Common myeloid progenitor, CD34-positive (primary cell): ENCODE results near the gene GID8.

ENCODE experiments used
- CTCF ChIA-PET: fragments of 350-600 bp; sonication (Branson Sonifier 250); formaldehyde crosslinking; loops from one replicate; lab custom pipeline; 2021; ENCODE audit warnings: antibody characterized with exemption; lab: Charles Lee
- POLR2A ChIA-PET: fragments of 350-600 bp; sonication (Branson Sonifier 250); formaldehyde crosslinking; loops from one replicate; lab custom pipeline; 2021; ENCODE audit warnings: antibody characterized with exemption; lab: Charles Lee
- DNase-seq, 3 donors: peaks; one replicate each; pipeline versions ENCODE4 v3.0.0 to v3.0.0-alpha.2; 2013
- H3K27ac ChIP-seq, 2 experiments: 1 replicate in 1 of 2; 2 replicates in 1 of 2; pipeline ENCODE4 v1.7.0; 2013; ENCODE audit warnings: inconsistent platforms in 2 of 2, low read length in 2 of 2, mild to moderate bottlenecking in 2 of 2, low read depth in 1 of 2, moderate library complexity in 1 of 2; ENCODE audit not compliant: severe bottlenecking in 2 of 2, insufficient read depth in 1 of 2, poor library complexity in 1 of 2
- H3K27me3 ChIP-seq, 5 experiments: replicated peaks in 2 of 5; 1 replicate in 3 of 5; 2 replicates in 2 of 5; pipeline versions ENCODE4 v1.6.1 to v1.7.0; 2013; ENCODE audit warnings: low read length in 4 of 5, mild to moderate bottlenecking in 2 of 5, moderate library complexity in 2 of 5, inconsistent platforms in 1 of 5; ENCODE audit not compliant: insufficient read depth in 5 of 5, control insufficient read depth in 4 of 5
- H3K36me3 ChIP-seq, 4 experiments: 1 replicate in 2 of 4; 2 replicates in 2 of 4; pipeline versions ENCODE4 v1.6.1 to v1.7.0; 2013; ENCODE audit warnings: low read length in 3 of 4, control low read depth in 1 of 4, mild to moderate bottlenecking in 1 of 4; ENCODE audit not compliant: control insufficient read depth in 4 of 4, insufficient read depth in 4 of 4
- H3K4me1 ChIP-seq, 4 experiments: 1 replicate in 3 of 4; 2 replicates in 1 of 4; pipeline versions ENCODE4 v1.6.1 to v1.7.1; 2013; ENCODE audit warnings: low read length in 3 of 4, mild to moderate bottlenecking in 3 of 4, control low read depth in 1 of 4, inconsistent platforms in 1 of 4, moderate library complexity in 1 of 4; ENCODE audit not compliant: control insufficient read depth in 4 of 4, insufficient read depth in 4 of 4; ENCODE audit errors: control extremely low read depth in 1 of 4
- H3K4me3 ChIP-seq, 7 experiments: 1 replicate in 4 of 7; 2 replicates in 3 of 7; pipeline versions ENCODE4 v1.5.1 to v1.7.0; 2013; ENCODE audit warnings: mild to moderate bottlenecking in 7 of 7, low read length in 6 of 7, moderate library complexity in 6 of 7, inconsistent platforms in 2 of 7, low read depth in 2 of 7, control low read depth in 1 of 7; ENCODE audit not compliant: insufficient read depth in 4 of 7, control insufficient read depth in 1 of 7; ENCODE audit errors: extremely low read depth in 1 of 7
- H3K9me3 ChIP-seq, 5 experiments: 1 replicate in 4 of 5; 2 replicates in 1 of 5; pipeline versions ENCODE4 v1.6.1 to v1.7.1; 2013; ENCODE audit warnings: low read length in 4 of 5, mild to moderate bottlenecking in 2 of 5, inconsistent platforms in 1 of 5, low read depth in 1 of 5, moderate library complexity in 1 of 5; ENCODE audit not compliant: control insufficient read depth in 4 of 5, insufficient read depth in 2 of 5; ENCODE audit errors: control extremely low read depth in 1 of 5
- WGBS: methylation state at CpG from one replicate; pipeline ENCODE4 v1.1.5; 2013; ENCODE audit not compliant: insufficient coverage; 5-methylcytosine and 5-hydroxymethylcytosine counted together

The GID8 gene

DNA sequence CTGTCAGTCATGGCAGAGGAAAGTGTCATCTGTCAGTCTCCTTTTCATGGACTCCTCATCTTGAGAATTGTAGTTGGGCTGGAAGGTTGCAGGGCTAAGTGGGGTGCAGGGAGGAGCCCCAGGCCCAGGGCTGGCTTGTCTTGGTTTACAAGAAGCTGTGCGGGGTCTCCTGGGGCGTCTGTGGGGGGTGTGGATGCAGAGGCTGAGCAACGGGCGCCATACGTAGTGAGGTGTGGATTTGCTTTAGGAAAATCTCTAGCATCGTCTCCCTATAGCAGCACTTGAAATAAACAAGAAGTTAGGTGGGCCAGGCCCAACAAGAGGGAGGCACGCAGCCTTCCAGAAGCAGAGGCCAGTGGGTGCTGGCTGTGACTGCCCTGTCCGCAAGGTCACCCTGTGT is 12.8 kb downstream of the GID8 start:
- CTCF ChIA-PET, result interaction anchor here (1.5 kb wide), 1 partner anchor 15 kb away, joined by 5 read pairs; no protein-coding TSS in a partner anchor
- Histone ChIP-seq H3K4me1 (peaks cover 2 to 44% (median 40%) of the 10 kb centered on the region in 4 experiments), H3K4me3 (no peak overlapping the region), H3K36me3 (peaks cover 10 to 52% (median 41%) of the 10 kb centered on the region in 4 experiments), H3K9me3 (peaks cover 0 to 9% (median 4%) of the 10 kb centered on the region in 5 experiments), H3K27ac (no peak overlapping the region), H3K27me3 (no peaks in the 10 kb centered on the region)
- no peak for DNase-seq
- 99% methylated on average over 7 of the region's 8 CpGs for WGBS
- POLR2A ChIA-PET, result no interaction called here

DNA sequence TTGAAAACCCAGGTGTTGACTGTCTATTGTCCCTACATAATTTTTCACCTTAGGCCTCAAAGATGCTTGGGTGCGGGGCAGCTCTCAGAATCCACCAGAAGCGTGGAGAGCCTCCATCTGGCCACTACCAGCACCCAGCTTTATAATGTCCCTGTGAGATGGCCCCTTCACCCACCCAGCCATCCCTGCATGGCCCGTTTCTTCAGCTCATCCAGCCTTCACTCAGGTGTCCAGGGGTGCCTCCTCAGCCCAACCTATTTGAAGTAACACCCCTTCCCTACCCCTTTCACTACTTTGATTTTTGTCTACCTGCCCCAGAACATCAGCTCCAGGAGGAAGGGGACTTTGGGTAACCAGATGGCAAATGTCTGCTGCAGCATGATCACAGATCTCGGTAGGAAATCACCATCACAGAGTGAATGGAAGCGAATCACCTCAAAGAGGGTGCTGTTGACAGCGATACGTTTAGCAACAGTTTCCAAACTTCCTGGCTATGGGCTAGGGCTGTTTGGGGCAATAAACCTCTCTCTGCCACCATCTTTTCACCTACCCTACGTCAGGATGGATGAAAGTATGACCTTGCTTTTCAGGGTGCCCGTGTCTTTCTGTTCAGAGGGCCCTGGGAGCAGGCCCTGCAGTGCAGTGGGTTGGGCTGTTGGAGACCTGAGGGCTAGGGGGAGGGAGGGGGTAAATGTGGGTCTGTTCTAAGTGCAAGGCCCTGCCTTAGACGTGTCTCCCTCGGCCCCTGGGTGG is 13.4 kb downstream of the GID8 start:
- H3K9me3 ChIP-seq, result peaks cover 0 to 9% (median 4%) of the 10 kb centered on the region in 5 experiments
- H3K27me3 ChIP-seq, result no peaks in the 10 kb centered on the region
- ChIA-PET CTCF (interaction anchor here (1.5 kb wide), 1 partner anchor 16 kb away, joined by 5 read pairs; no protein-coding TSS in a partner anchor), POLR2A (no interaction called here)
- peaks cover 5 to 52% (median 37%) of the 10 kb centered on the region in 4 experiments for H3K36me3 ChIP-seq
- 96% methylated on average over 9 of the region's 11 CpGs for WGBS
- H3K27ac ChIP-seq, result no peak overlapping the region
- H3K4me3 ChIP-seq, result peak overlapping the region in 1 of 7 experiments; percentile 83
- no peak for DNase-seq
- peaks cover 2 to 49% (median 46%) of the 10 kb centered on the region in 4 experiments for H3K4me1 ChIP-seq

DNA sequence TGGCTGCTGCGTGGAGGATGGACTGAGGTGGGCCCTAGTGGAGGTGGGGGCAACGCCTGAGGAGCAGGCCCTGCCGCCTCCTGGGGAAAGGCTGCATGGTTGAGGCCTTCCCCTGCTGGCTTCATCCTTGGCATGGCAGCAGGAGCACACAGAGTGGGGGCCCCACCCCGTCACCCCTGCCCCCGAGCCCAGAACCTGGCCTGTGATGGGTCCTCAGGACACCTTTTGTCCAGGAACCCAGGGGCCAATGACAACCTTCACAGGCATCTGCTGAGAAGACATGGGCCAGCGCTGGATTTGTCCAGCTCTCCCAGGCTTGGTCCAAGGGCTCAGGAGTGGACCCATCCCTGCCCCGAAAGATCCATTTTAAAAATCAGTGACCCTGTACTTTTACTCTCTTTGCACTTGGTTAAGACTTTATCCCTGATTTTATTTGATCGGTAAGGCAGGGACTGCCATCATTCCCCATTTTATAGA is 14.0 kb downstream of the GID8 start:
- Histone ChIP-seq H3K27ac (peak overlapping the region; percentile 59 to 81), H3K27me3 (no peaks in the 10 kb centered on the region), H3K36me3 (peaks cover 5 to 52% (median 34%) of the 10 kb centered on the region in 4 experiments), H3K4me3 (peak overlapping the region; percentile 23 to 90 (median 67)), H3K4me1 (peaks cover 2 to 56% (median 50%) of the 10 kb centered on the region in 4 experiments), H3K9me3 (peaks cover 0 to 9% (median 4%) of the 10 kb centered on the region in 5 experiments)
- DNase-seq, result no peak
- WGBS, result 85% methylated on average over 8 of the region's 8 CpGs
- CTCF ChIA-PET, result no interaction called here
- POLR2A ChIA-PET, result no interaction called here

DNA sequence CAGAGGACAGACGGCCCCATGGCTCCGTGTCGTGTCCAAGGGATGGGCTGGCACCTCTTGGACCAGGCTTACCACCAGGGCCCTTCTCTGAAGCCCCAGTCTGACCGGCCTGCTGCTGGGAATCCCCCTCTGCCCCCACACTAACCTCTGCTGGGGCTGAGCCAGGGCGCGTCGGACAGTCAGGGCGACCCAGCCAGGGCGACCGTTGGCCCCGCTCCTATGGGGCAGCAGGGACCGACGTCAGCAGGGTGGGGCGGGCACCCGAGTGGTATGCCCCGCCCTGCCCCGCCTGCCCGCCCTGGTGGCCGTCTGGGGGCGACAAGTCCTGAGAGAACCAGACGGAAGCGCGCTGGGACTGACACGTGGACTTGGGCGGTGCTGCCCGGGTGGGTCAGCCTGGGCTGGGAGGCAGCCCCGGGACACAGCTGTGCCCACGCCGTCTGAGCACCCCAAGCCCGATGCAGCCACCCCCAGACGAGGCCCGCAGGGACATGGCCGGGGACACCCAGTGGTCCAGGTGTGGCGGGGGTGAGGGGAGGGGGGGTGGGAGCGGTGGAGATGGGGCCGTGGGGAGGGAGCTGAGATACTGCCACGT is 14.5 kb downstream of the GID8 start, which contains the start of gene SLC17A9:
TSS of gene SLC17A9 (plus strand) at position 337 of the 595 bp plus-strand sequence. CDS start at position 459, 122 bp downstream.
- Histone ChIP-seq H3K27me3 (no peaks in the 10 kb centered on the region), H3K36me3 (peaks cover 5 to 52% (median 37%) of the 10 kb centered on the region in 4 experiments), H3K4me3 (peak within 1 kb of the TSS; percentile 23 to 90 (median 67)), H3K9me3 (peaks cover 0 to 9% (median 4%) of the 10 kb centered on the region in 5 experiments), H3K27ac (peak within 1 kb of the TSS; percentile 76 to 83), H3K4me1 (peaks cover 2 to 61% (median 56%) of the 10 kb centered on the region in 4 experiments)
- under 1% methylated on average over 25 of the region's 37 CpGs for WGBS
- ChIA-PET POLR2A (no interaction called here), CTCF (interaction anchor here (1.2 to 2.5 kb wide), 3 partner anchors 11 to 16 kb away, joined by 3 to 10 read pairs (median 4); partner anchors contain the start of gene GID8)
- peak in 2 of 3 donors; percentile 57 to 70 for DNase-seq

DNA sequence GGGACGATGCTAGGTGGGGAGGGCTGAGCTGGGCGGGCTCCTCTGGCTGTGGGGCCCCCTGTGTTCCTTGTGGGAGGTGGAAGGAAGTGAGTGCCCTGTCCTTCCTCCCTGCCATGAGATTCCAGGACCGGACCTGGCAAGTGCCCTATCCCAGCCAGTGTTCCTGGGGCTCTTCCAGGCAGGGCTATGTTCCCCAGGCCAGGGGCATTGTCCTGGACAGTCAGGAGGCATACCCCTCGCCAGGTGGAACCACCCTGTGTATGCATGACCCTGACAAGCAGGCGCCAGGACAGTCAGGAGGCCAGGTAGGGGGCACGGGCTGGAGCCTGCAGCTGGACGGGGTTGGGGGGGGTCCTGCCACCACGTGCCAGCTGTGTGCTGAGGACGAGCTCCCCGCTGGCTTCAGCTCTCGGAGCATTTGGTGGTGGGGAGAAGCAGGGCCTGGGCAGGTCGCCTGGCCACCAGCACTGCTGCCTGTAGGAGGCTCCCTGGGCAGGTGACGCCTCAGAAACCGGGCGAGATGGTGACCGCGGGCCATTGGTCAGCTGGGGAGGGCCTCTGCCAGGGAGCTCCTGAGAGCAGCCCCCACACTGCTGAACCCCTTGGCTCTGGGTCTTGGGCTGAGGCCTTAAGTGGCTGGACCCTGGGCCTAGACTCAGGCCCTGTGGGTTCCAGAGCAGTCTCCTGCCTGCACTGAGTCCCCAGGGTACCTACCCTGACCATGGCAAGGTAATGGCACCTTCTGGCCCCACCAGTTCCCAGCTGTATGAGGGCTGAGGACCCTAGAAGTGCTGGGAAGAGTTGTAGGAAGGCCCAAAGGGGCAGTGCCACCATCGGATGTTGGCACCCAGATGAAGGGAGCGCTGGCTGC is 15.3 kb downstream of the GID8 start:
- peaks cover 0 to 9% (median 4%) of the 10 kb centered on the region in 5 experiments for H3K9me3 ChIP-seq
- H3K36me3 ChIP-seq, result peaks cover 5 to 52% (median 35%) of the 10 kb centered on the region in 4 experiments
- ChIA-PET CTCF (interaction anchor here (1.1 to 2.5 kb wide), 13 partner anchors 9 to 59 kb away, joined by 3 to 12 read pairs (median 8); partner anchors contain the start of genes DIDO1 and GID8), POLR2A (interaction anchor here (0.5 to 1.6 kb wide), 3 partner anchors 11 to 46 kb away, joined by 3 to 6 read pairs (median 6); partner anchors contain the start of gene GID8)
- DNase-seq, result no peak
- H3K4me3 ChIP-seq, result peak overlapping the region; percentile 11 to 90 (median 67)
- H3K27me3 ChIP-seq, result no peaks in the 10 kb centered on the region
- peak overlapping the region; percentile 76 to 83 for H3K27ac ChIP-seq
- 17% methylated on average over 17 of the region's 19 CpGs for WGBS
- peaks cover 2 to 68% (median 63%) of the 10 kb centered on the region in 4 experiments for H3K4me1 ChIP-seq
